Liver (tissue), 9 donors: Measurements from ENCODE around the gene EARS2. TPM values are rescaled to one million over a fixed set of nuclear protein-coding genes. Genes with fewer than 3 reads are reported as not detected.
"Not testable (repeated sequence)": the region's sequence is repeated elsewhere in the genome, so short reads cannot be mapped to it uniquely, and the experiment has no call there.

ENCODE experiments used
- DNase-seq: peaks from one replicate; pipeline ENCODE4 v3.0.0-alpha.2; 2017; ENCODE audit warnings: low spot score
- H3K27ac ChIP-seq, 2 donors: one replicate each; pipeline ENCODE4 v1.7.0; 2013; ENCODE audit warnings: inconsistent platforms in 2 of 2, low read length in 2 of 2, control low read depth in 1 of 2, low read depth in 1 of 2, mild to moderate bottlenecking in 1 of 2
- H3K27me3 ChIP-seq, 4 donors: one replicate each; pipeline versions ENCODE4 v1.6.1 to v1.7.0; 2013; ENCODE audit warnings: low read length in 3 of 4, inconsistent platforms in 1 of 4, mild to moderate bottlenecking in 1 of 4, moderate library complexity in 1 of 4; ENCODE audit not compliant: control insufficient read depth in 4 of 4, insufficient read depth in 4 of 4
- H3K36me3 ChIP-seq, 4 donors: one replicate each; pipeline versions ENCODE4 v1.6.1 to v1.7.0; 2013; ENCODE audit warnings: low read length in 3 of 4, mild to moderate bottlenecking in 3 of 4, low read depth in 1 of 4, moderate library complexity in 1 of 4; ENCODE audit not compliant: control insufficient read depth in 4 of 4, insufficient read depth in 3 of 4
- H3K4me1 ChIP-seq, 4 donors: one replicate each; pipeline versions ENCODE4 v1.6.1 to v1.7.0; 2013; ENCODE audit warnings: low read length in 3 of 4, mild to moderate bottlenecking in 3 of 4, moderate library complexity in 1 of 4; ENCODE audit not compliant: control insufficient read depth in 4 of 4, insufficient read depth in 4 of 4
- H3K4me3 ChIP-seq, 3 donors: one replicate each; pipeline versions ENCODE4 v1.6.1 to v1.7.0; 2013; ENCODE audit warnings: low read length in 3 of 3, control low read depth in 1 of 3, low read depth in 1 of 3, mild to moderate bottlenecking in 1 of 3
- H3K9ac ChIP-seq, 2 donors: one replicate each; pipeline ENCODE4 v1.7.0; 2013; ENCODE audit warnings: low read length in 2 of 2, mild to moderate bottlenecking in 2 of 2, moderate library complexity in 2 of 2, control low read depth in 1 of 2, low read depth in 1 of 2
- H3K9me3 ChIP-seq, 4 donors: one replicate each; pipeline versions ENCODE4 v1.6.1 to v1.7.0; 2013; ENCODE audit warnings: low read length in 3 of 4; ENCODE audit not compliant: control insufficient read depth in 4 of 4
- ATF3 ChIP-seq: IDR thresholded peaks from 2 replicates; pipeline ENCODE4 v1.6.1; 2016; ENCODE audit warnings: antibody characterized with exemption
- FOXA1 ChIP-seq: IDR thresholded peaks from 2 replicates; pipeline ENCODE4 v1.6.1; 2016; ENCODE audit warnings: antibody characterized with exemption
- FOXA2 ChIP-seq: IDR thresholded peaks from 2 replicates; pipeline ENCODE4 v1.6.1; 2016; ENCODE audit warnings: antibody characterized with exemption
- GABPA ChIP-seq, 2 donors: IDR thresholded peaks in 1 of 2; conservative IDR thresholded peaks in 1 of 2; 2 replicates each; pipeline ENCODE4 v1.6.1; 2016; ENCODE audit warnings: antibody characterized with exemption in 2 of 2, mild to moderate bottlenecking in 1 of 2, moderate library complexity in 1 of 2
- HNF4A ChIP-seq, 2 donors: conservative IDR thresholded peaks; 2 replicates each; pipeline ENCODE4 v1.6.1; 2016; ENCODE audit warnings: antibody characterized with exemption in 2 of 2, mild to moderate bottlenecking in 2 of 2
- HNF4G ChIP-seq: IDR thresholded peaks from 2 replicates; pipeline ENCODE4 v1.6.1; 2016; ENCODE audit warnings: antibody characterized with exemption
- NR2F2 ChIP-seq: IDR thresholded peaks from 2 replicates; pipeline ENCODE4 v1.6.1; 2016; ENCODE audit warnings: antibody characterized with exemption
- RAD21 ChIP-seq, 2 donors: IDR thresholded peaks; 2 replicates each; pipeline ENCODE4 v1.6.1; 2016; ENCODE audit warnings: antibody characterized with exemption in 2 of 2, mild to moderate bottlenecking in 2 of 2
- RXRA ChIP-seq, 2 donors: IDR thresholded peaks; 2 replicates each; pipeline ENCODE4 v1.6.1; 2017 to 2018; ENCODE audit warnings: antibody characterized with exemption in 2 of 2, mild to moderate bottlenecking in 1 of 2
- SP1 ChIP-seq: IDR thresholded peaks from 2 replicates; pipeline ENCODE4 v1.6.1; 2018; ENCODE audit warnings: antibody characterized with exemption, mild to moderate bottlenecking
- TAF1 ChIP-seq: conservative IDR thresholded peaks from 2 replicates; pipeline ENCODE4 v1.6.1; 2016; ENCODE audit warnings: antibody characterized with exemption, mild to moderate bottlenecking
- ZBTB33 ChIP-seq: IDR thresholded peaks from 2 replicates; pipeline ENCODE4 v1.6.1; 2016; ENCODE audit warnings: antibody characterized with exemption
- WGBS: extraction: QIAGEN DNeasy Blood & Tissue Kit; methylation state at CpG from one replicate; pipeline ENCODE4 v1.1.7; 2013; 5-methylcytosine and 5-hydroxymethylcytosine counted together
- polyA plus RNA-seq, 2 donors: library from polyadenylated mRNA; stranded (reverse) in 1 of 2; unstranded in 1 of 2; fragments of 200-250 nt in 1 of 2; fragments of >200 nt in 1 of 2; fragmentation: Nextera tagmentation in 1 of 2; extraction: Ambion mirVana in 1 of 2; gene quantifications; one replicate each; pipeline versions ENCODE4 v1.2.1 to v1.2.3, GENCODE V29; 2013 to 2015
- total RNA-seq, 2 donors: library from RNA; depleted of rRNA; stranded (reverse); fragments of >200 nt; gene quantifications; one replicate each; pipeline ENCODE4 v1.2.3, GENCODE V29; 2014
- TF ChIP-seq, protein P1 (sequence below): IDR thresholded peaks from 2 replicates; pipeline ENCODE4 v1.6.1; 2016; ENCODE audit warnings: antibody characterized with exemption
- TF ChIP-seq, protein P2 (sequence below): fragments of 150-350 bp; IDR thresholded peaks from 2 replicates; pipeline ENCODE4 v1.5.1; 2017; ENCODE audit warnings: improper control_type of control experiment, low read depth, low read length; ENCODE audit not compliant: missing input control
- donor health status: healthy.
- donor health status: healthy.
- donor health status: healthy.
- donor health status: healthy.
- donor health status: healthy.

Gene EARS2
- total and polyA plus RNA-seq, 4 donors, result 11.6 to 31.0 (median 19.6) TPM

DNA sequence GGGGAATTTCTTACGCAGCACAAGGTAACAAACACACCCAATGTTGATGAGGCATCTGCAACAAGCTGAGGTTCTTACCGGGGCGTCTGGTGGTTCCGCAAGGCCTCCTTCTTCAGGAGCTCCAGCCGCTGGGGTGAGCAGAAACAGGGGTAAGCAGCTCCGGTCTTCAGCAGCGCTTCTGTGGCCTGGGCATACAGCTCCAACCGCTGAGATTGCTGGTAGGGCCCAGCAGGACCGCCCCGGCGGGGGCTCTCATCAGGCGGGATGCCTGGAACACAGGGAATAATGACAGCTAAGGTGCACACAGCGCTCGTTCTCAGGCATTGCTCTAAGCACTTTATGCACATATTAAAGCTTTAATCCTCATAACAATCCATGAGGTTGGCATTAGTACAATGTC is 12.7 kb downstream of the EARS2 start (continued):
- TF ChIP-seq FOXA1, result no peak
- TF ChIP-seq, protein P1, sequence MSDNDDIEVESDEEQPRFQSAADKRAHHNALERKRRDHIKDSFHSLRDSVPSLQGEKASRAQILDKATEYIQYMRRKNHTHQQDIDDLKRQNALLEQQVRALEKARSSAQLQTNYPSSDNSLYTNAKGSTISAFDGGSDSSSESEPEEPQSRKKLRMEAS, result no peak
- no peak for TF ChIP-seq NR2F2
- no peak for TF ChIP-seq RXRA (IDR thresholded peaks at IDR 0.05)
- TF ChIP-seq GABPA (IDR thresholded peaks at IDR 0.05 in 1 of 2, conservative IDR thresholded peaks at IDR 0.05 in 1 of 2), result no peak

GRCh38 chr16:23540817-23541178 is 16.4 kb downstream of the EARS2 start:
- not testable (repeated sequence) for H3K9ac ChIP-seq, H3K27me3 ChIP-seq, DNase-seq, H3K4me3 ChIP-seq, H3K27ac ChIP-seq, H3K4me1 ChIP-seq, H3K9me3 ChIP-seq
- H3K36me3 ChIP-seq, result peaks cover 19 to 46% (median 30%) of the 10 kb centered on the region in 4 donors
- WGBS, result 98% methylated on average over 3 of the region's 3 CpGs

DNA sequence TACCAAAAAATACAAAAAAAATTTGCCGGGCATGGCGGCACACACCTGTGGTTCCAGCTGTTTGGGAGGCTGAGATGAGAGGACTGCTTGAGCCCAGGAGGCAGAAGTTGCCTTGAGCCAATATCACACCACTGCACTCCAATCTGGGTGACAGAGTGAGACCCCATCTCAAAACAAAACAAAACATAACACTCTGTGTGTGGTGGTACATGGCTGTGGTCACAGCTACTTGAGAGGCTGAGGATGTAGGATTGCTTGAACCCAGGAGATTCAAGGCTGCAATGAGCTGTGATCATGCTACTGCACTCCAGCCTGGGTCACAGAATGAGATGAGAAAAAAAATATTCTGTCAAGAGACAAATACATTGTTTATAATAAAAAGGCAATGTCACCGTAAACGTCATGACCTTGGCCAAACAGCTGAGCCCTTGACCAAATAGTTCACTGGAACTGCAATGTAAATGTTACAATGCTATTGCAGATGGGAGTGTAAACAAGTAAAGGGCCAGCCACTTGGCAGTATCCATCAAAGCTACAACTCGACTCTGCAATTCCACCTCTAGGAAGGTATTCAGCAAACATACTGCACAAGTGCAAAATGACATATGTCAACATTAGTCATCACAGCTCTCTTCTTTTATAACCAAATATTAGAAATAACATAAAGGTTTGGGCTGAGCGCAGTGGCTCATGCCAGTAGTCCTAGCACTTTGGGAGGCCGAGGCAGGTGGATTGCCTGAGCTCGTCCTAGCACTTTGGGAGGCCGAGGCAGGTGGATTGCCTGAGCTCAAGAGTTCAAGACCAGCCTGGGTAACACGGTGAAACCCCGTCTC is 16.9 kb downstream of the EARS2 start:
- WGBS, result 83% methylated on average over 11 of the region's 11 CpGs

DNA sequence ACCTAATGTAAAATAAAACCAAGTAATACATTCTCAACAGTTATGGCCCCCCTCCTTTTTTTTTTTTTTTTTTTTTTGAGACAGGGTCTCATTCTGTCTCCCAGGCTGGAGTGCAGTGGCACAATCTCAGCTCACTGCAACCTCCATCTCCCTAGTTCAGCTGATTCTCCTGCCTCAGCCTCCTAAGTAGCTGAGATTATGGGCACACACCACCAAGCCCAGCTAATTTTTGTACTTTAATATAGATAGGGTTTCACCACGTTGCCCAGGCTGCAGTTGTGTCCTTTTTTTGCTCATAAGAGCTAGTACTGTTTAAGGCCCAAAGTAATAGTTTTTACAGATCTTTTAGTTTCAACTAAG is 18.3 kb downstream of the EARS2 start:
- WGBS, result 98% methylated on average over 1 of the region's 1 CpG
- no peak overlapping the region for H3K9ac ChIP-seq
- no peak for TF ChIP-seq NR2F2
- no peak for TF ChIP-seq HNF4G
- no peak for TF ChIP-seq TAF1
- TF ChIP-seq SP1, result no peak
- TF ChIP-seq ZBTB33, result no peak
- no peak for TF ChIP-seq RAD21 (IDR thresholded peaks at IDR 0.05)
- TF ChIP-seq ATF3, result no peak

More for the DNA sequence above, 16.9 kb downstream of the EARS2 start:
- Histone ChIP-seq H3K9me3 (no peaks in the 10 kb centered on the region), H3K4me1 (peaks cover 0 to 2% (median 0%) of the 10 kb centered on the region in 4 donors), H3K27ac (no peak overlapping the region), H3K4me3 (no peak overlapping the region), H3K27me3 (no peaks in the 10 kb centered on the region), H3K9ac (no peak overlapping the region), H3K36me3 (peaks cover 20 to 46% (median 30%) of the 10 kb centered on the region in 4 donors)
- no peak for DNase-seq
- TF ChIP-seq RAD21 (IDR thresholded peaks at IDR 0.05) (no peak), SP1 (peak; percentile 29), FOXA1 (peak; percentile 53), HNF4A (conservative IDR thresholded peaks at IDR 0.05) (peak; percentile 24 to 62), FOXA2 (peak; percentile 77), RXRA (IDR thresholded peaks at IDR 0.05) (peak; percentile 12 to 68)
- TF ChIP-seq, protein P2, sequence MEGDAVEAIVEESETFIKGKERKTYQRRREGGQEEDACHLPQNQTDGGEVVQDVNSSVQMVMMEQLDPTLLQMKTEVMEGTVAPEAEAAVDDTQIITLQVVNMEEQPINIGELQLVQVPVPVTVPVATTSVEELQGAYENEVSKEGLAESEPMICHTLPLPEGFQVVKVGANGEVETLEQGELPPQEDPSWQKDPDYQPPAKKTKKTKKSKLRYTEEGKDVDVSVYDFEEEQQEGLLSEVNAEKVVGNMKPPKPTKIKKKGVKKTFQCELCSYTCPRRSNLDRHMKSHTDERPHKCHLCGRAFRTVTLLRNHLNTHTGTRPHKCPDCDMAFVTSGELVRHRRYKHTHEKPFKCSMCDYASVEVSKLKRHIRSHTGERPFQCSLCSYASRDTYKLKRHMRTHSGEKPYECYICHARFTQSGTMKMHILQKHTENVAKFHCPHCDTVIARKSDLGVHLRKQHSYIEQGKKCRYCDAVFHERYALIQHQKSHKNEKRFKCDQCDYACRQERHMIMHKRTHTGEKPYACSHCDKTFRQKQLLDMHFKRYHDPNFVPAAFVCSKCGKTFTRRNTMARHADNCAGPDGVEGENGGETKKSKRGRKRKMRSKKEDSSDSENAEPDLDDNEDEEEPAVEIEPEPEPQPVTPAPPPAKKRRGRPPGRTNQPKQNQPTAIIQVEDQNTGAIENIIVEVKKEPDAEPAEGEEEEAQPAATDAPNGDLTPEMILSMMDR, result no peak

More for the DNA sequence above, 18.3 kb downstream of the EARS2 start:
- Histone ChIP-seq H3K9me3 (no peaks in the 10 kb centered on the region), H3K4me1 (peaks cover 0 to 2% (median 0%) of the 10 kb centered on the region in 4 donors), H3K4me3 (no peak overlapping the region), H3K36me3 (peaks cover 17 to 49% (median 36%) of the 10 kb centered on the region in 4 donors), H3K27ac (no peak overlapping the region), H3K27me3 (no peaks in the 10 kb centered on the region)
- no peak for DNase-seq
